ENCODE data around the gene ERCC2.

- TF ChIP-seq POLR2A (IDR thresholded peaks at IDR 0.05; ENCODE audit: low read depth, low read length) (no peak), POLR2AphosphoS5 (IDR thresholded peaks at IDR 0.05; ENCODE audit: low read depth, low read length) (0 out of 2 replicates have a peak, but pooled peaks have one; percentile 34), SPI1 (IDR thresholded peaks at IDR 0.05; ENCODE audit: low read depth, low read length) (peak; percentile 100), PAX5 (IDR thresholded peaks at IDR 0.05; ENCODE audit: insufficient read depth, low read length, severe bottlenecking) (peak; percentile 31), TAF1 (IDR thresholded peaks at IDR 0.05; ENCODE audit: low read depth, low read length) (no peak), POU2F2 (IDR thresholded peaks at IDR 0.05; ENCODE audit: low read depth, low read length) (no peak)
Measured at GRCh38 chr19:45419396-45419795, 49.0 kb upstream of the ERCC2 start.

Measured in GM12891 (cell line).